GM12878 (cell line): ENCODE results near the gene RACGAP1. TPM values are rescaled to one million over a fixed set of nuclear protein-coding genes. Genes with fewer than 3 reads are reported as not detected.
A peak's percentile ranks its signal among the peaks of the same experiment; 100 is the strongest.

ENCODE experiments used
- ATAC-seq: fragments of 200-7000 bp; cut with Tn5 transposase; 3 replicates; pipeline ENCODE4 v1.9.1; 2020; ENCODE audit warnings: mild to moderate bottlenecking, moderate library complexity
- BruUV-seq: library from RNA; stranded (reverse); fragments of 400-500 nt; replicated peaks from 2 replicates; lab custom pipeline; 2021; lab: Mats Ljungman, UMichigan
- CTCF ChIA-PET: fragments of 300-600 bp; sonication (Branson Sonifier 250); formaldehyde crosslinking; extraction: SDS; loops from one replicate; lab custom pipeline; 2021; ENCODE audit warnings: inconsistent platforms; lab: Yijun Ruan, JAX
- POLR2A ChIA-PET: fragments of 350-600 bp; formaldehyde crosslinking; extraction: SDS; loops from one replicate; lab custom pipeline; 2021; ENCODE audit warnings: inconsistent platforms; lab: Charles Lee
- RAD21 ChIA-PET: fragments of 300-600 bp; sonication (Branson Sonifier 250); formaldehyde crosslinking; loops from one replicate; lab custom pipeline; 2023; ENCODE audit warnings: antibody characterized with exemption; ENCODE audit not compliant: unreplicated experiment; lab: Charles Lee
- SMC1A ChIA-PET: fragments of 300-600 bp; sonication (Branson Sonifier 250); formaldehyde crosslinking; loops from one replicate; lab custom pipeline; 2023; ENCODE audit not compliant: unreplicated experiment, uncharacterized antibody; lab: Charles Lee
- DNase-seq: peaks from one replicate; pipeline ENCODE4 v3.0.0-alpha.2; 2011; ENCODE audit warnings: low read depth, low spot score
- FAIRE-seq: peaks from 3 replicates; lab custom pipeline; 2011; peaks lifted over from hg19 to GRCh38; lab: Jason Lieb, UNC
- H2AFZ ChIP-seq: 2 replicates; pipeline ENCODE4 v1.6.0; 2011; ENCODE audit warnings: low read depth, low read length, control low read depth; ENCODE audit not compliant: control insufficient read depth
- H3K27ac ChIP-seq: 2 replicates; pipeline ENCODE4 v1.5.1; 2011; ENCODE audit warnings: control low read depth; ENCODE audit not compliant: control insufficient read depth, insufficient read depth
- H3K27me3 ChIP-seq, 2 experiments: replicated peaks in 1 of 2; 2 replicates each; pipeline versions ENCODE4 v1.6.0 to v1.6.1; 2011; ENCODE audit warnings: low read length in 1 of 2; ENCODE audit not compliant: control insufficient read depth in 2 of 2, insufficient read depth in 2 of 2
- H3K36me3 ChIP-seq, 2 experiments: 2 replicates each; pipeline ENCODE4 v1.5.1; 2011; ENCODE audit warnings: low read length in 1 of 2; ENCODE audit not compliant: control insufficient read depth in 2 of 2, insufficient read depth in 2 of 2
- H3K4me1 ChIP-seq: 2 replicates; pipeline ENCODE4 v1.6.1; 2011; ENCODE audit warnings: mild to moderate bottlenecking, low read length, moderate library complexity, mixed read lengths; ENCODE audit not compliant: control insufficient read depth, insufficient read depth
- H3K4me2 ChIP-seq: 2 replicates; pipeline ENCODE4 v1.6.0; 2011; ENCODE audit warnings: control low read depth; ENCODE audit not compliant: control insufficient read depth, insufficient read depth
- H3K4me3 ChIP-seq: fragments of 200-600 bp; sonication (generic); 2 replicates; pipeline ENCODE4 v1.5.1; 2016
- H3K79me2 ChIP-seq: 2 replicates; pipeline ENCODE4 v1.6.0; 2011; ENCODE audit warnings: low read length; ENCODE audit not compliant: control insufficient read depth, insufficient read depth
- H3K9ac ChIP-seq: 2 replicates; pipeline ENCODE4 v1.8.0; 2011; ENCODE audit warnings: low read length, control low read depth, mixed read lengths; ENCODE audit not compliant: control insufficient read depth, insufficient read depth
- H3K9me3 ChIP-seq: replicated peaks from 3 replicates; pipeline ENCODE4 v1.5.1; 2011; ENCODE audit warnings: mild to moderate bottlenecking, low read length; ENCODE audit not compliant: control insufficient read depth, insufficient read depth
- H4K20me1 ChIP-seq: 2 replicates; pipeline ENCODE4 v1.6.0; 2011; ENCODE audit not compliant: control insufficient read depth, insufficient read depth
- IKZF2 ChIP-seq, 2 experiments: fragments of 450-650 bp; IDR thresholded peaks; 2 replicates each; pipeline ENCODE4 v1.6.1; 2017; ENCODE audit warnings: mild to moderate bottlenecking in 2 of 2, moderate library complexity in 2 of 2
- SPI1 ChIP-seq: IDR thresholded peaks from 2 replicates; pipeline ENCODE4 v1.6.1; 2011; ENCODE audit warnings: low read depth, mild to moderate bottlenecking, low read length, moderate library complexity, borderline replicate concordance; ENCODE audit not compliant: insufficient read depth
- TARDBP ChIP-seq: IDR thresholded peaks from 2 replicates; pipeline ENCODE4 v1.6.1; 2016; ENCODE audit warnings: borderline replicate concordance
- ZNF384 ChIP-seq: IDR thresholded peaks from 2 replicates; pipeline ENCODE4 v1.6.1; 2012; ENCODE audit warnings: low read depth, mild to moderate bottlenecking, low read length, improper control_type of control experiment, borderline replicate concordance
- WGBS: methylation state at CpG from one replicate; pipeline ENCODE4 v1.1.6; 2016; ENCODE audit warnings: low lambda C conversion rate; ENCODE audit not compliant: insufficient replicate concordance, insufficient coverage; ENCODE audit errors: missing lambda C conversion rate; 5-methylcytosine and 5-hydroxymethylcytosine counted together
- in situ Hi-C: fragments of 300-500 bp; cut with MboI; formaldehyde crosslinking; loops from 9 replicates; pipeline ENCODE4 v1.14.3; 2018; ENCODE audit warnings: mixed read lengths
- intact Hi-C: fragments of 100-400 bp; cut with micrococcal nuclease; formaldehyde crosslinking; loops from one replicate; pipeline ENCODE4 v1.14.2; 2022; ENCODE audit not compliant: unreplicated experiment
- polyA plus RNA-seq, 11 experiments: library from polyadenylated mRNA; depleted of rRNA in 4 of 11; unstranded in 6 of 11; stranded (reverse) in 5 of 11; fragments of >200 nt; fragmentation: Nextera tagmentation in 4 of 11; fragmentation: Illumina TruSeq in 1 of 11; extraction: Ambion mirVana in 4 of 11; extraction: Trizol in 1 of 11; gene quantifications; 1 replicate in 1 of 11; 2 replicates in 10 of 11; pipeline versions ENCODE4 v1.2.1 to v1.2.3, GENCODE V29; 2011 to 2016; ENCODE audit warnings: inconsistent platforms in 2 of 11, missing spikeins in 2 of 11, low read depth in 1 of 11
- total RNA-seq, 4 experiments: library from RNA; depleted of rRNA in 3 of 4; stranded (reverse); fragments of >200 nt in 3 of 4; fragmentation: Illumina TruSeq in 1 of 4; extraction: Trizol in 1 of 4; gene quantifications; 2 replicates each; pipeline versions ENCODE4 v1.2.1 to v1.2.3, GENCODE V29; 2013 to 2021
- TF ChIP-seq, protein P1 (sequence below): fragments of 450-650 bp; formaldehyde crosslinking; IDR thresholded peaks from 2 replicates; pipeline ENCODE4 v1.4.0; 2022; ENCODE audit warnings: mild to moderate bottlenecking, moderate library complexity
- TF ChIP-seq, protein P2 (sequence below): IDR thresholded peaks from 2 replicates; pipeline ENCODE4 v1.6.1; 2011; ENCODE audit warnings: low read depth, low read length, improper control_type of control experiment, borderline replicate concordance

RACGAP1 gene
- total and polyA plus RNA-seq, 10 of the 15 experiments (the other 5 are each of a cell fraction or from before 2014, with no cell fraction given) = 32.4 to 87.9 (median 76.2) TPM

GRCh38 chr12:50022903-50023302 is 2.4 kb downstream of the RACGAP1 start (continued):
- TF ChIP-seq ZNF384 (no peak), SPI1 (no peak)
- TF ChIP-seq, protein P1, sequence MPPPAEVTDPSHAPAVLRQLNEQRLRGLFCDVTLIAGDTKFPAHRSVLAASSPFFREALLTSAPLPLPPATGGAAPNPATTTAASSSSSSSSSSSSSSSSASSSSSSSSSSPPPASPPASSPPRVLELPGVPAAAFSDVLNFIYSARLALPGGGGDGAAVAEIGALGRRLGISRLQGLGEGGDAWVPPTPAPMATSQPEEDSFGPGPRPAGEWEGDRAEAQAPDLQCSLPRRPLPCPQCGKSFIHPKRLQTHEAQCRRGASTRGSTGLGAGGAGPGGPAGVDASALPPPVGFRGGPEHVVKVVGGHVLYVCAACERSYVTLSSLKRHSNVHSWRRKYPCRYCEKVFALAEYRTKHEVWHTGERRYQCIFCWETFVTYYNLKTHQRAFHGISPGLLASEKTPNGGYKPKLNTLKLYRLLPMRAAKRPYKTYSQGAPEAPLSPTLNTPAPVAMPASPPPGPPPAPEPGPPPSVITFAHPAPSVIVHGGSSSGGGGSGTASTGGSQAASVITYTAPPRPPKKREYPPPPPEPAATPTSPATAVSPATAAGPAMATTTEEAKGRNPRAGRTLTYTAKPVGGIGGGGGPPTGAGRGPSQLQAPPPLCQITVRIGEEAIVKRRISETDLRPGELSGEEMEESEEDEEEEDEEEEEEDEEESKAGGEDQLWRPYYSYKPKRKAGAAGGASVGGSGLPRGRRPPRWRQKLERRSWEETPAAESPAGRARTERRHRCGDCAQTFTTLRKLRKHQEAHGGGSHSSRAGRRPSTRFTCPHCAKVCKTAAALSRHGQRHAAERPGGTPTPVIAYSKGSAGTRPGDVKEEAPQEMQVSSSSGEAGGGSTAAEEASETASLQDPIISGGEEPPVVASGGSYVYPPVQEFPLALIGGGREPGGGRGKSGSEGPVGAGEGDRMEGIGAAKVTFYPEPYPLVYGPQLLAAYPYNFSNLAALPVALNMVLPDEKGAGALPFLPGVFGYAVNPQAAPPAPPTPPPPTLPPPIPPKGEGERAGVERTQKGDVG (CRISPR knock-in tag) = no peak
- TF ChIP-seq, protein P2, sequence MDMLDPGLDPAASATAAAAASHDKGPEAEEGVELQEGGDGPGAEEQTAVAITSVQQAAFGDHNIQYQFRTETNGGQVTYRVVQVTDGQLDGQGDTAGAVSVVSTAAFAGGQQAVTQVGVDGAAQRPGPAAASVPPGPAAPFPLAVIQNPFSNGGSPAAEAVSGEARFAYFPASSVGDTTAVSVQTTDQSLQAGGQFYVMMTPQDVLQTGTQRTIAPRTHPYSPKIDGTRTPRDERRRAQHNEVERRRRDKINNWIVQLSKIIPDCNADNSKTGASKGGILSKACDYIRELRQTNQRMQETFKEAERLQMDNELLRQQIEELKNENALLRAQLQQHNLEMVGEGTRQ = no peak

DNA sequence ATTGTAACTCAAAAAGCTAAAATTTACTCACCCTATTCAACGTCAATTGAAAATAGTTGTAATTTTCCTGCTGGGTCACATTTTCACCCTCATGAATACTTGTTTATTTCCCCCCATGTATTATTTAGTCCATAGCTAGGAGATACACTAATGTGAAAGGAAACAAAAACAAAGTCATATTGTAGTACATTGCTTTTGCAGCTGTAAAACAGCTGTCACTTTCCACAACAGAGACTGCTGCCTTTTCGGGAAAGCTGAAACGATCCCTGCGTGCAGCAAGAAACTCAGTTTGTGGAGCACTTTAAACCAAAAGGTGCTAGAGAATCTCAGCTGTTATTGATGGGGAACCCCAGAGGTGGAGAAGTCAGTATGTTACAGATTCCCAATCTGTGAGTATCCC is 4.3 kb downstream of the RACGAP1 start:
- TF ChIP-seq TARDBP (no peak), IKZF2 (IDR thresholded peaks at IDR 0.05) (0 out of 4 replicates have a peak, but pooled peaks of 1 of the 2 experiments have one; percentile 21)
- DNase-seq = no peak
- no TSS peak for BruUV-seq
- no peak for ATAC-seq
- Histone ChIP-seq H3K9ac (no peak overlapping the region), H3K27ac (no peak overlapping the region), H2AFZ (no peak overlapping the region), H3K9me3 (no peaks in the 10 kb centered on the region), H3K27me3 (no peaks in the 10 kb centered on the region), H4K20me1 (no peaks in the 10 kb centered on the region), H3K4me3 (peak overlapping the region; percentile 5; the same call in 1 of the 2 replicates), H3K79me2 (peaks cover 85% of the 10 kb centered on the region), H3K4me1 (0 out of 2 replicates have a peak, but pooled peaks cover 3% of the 10 kb centered on the region), H3K36me3 (peaks cover 0 to 4% of the 10 kb centered on the region in 2 experiments; a peak in 2 of 4 replicates), H3K4me2 (peak overlapping the region; percentile 41)
- ChIA-PET SMC1A (interaction anchor here (0.7 to 1.5 kb wide), 6 partner anchors 9 to 74 kb away, joined by 3 to 5 read pairs (median 3); no protein-coding TSS in a partner anchor), CTCF (interaction anchor here (0.6 to 15.2 kb wide), 7 partner anchors 11 to 786 kb away, joined by 3 to 114 read pairs (median 5); partner anchors contain the start of gene COX14), RAD21 (interaction anchor here (1.3 kb wide), 1 partner anchor 53 kb away, joined by 4 read pairs; no protein-coding TSS in a partner anchor), POLR2A (interaction anchor here (1.0 kb wide), 1 partner anchor 35 kb away, joined by 3 read pairs; no protein-coding TSS in a partner anchor)
- in situ Hi-C loops = no loop called here
- no peak for FAIRE-seq
- 81% methylated on average over 4 of the region's 4 CpGs for WGBS
- intact Hi-C loops = no loop called here
